ENCODE results near the gene C1orf198. TPM values are rescaled to one million over a fixed set of nuclear protein-coding genes. Genes with fewer than 3 reads are reported as not detected.

The C1orf198 gene
- 55.7 TPM for total RNA-seq

- DNase-seq: peak; percentile 19
These were observed at the start of gene C1orf198 for GRCh38 chr1:230867903-230868735. TSS of gene C1orf198 (minus strand) at chr1:230868521. CDS start at chr1:230868512, 9 bp downstream.

- peak; percentile 62 for DNase-seq
These were observed 49.2 kb upstream of the C1orf198 start for GRCh38 chr1:230917284-230918135.

- no peak for DNase-seq
These were observed 48.4 kb upstream of the C1orf198 start for GRCh38 chr1:230916587-230917283.

GRCh38 chr1:230915078-230915477 is 46.8 kb upstream of the C1orf198 start:
- DNase-seq: no peak

GRCh38 chr1:230913496-230913895 is 45.2 kb upstream of the C1orf198 start:
- no peak for DNase-seq

GRCh38 chr1:230910755-230911117 is 42.4 kb upstream of the C1orf198 start:
- DNase-seq: no peak

GRCh38 chr1:230909974-230910754 is 41.8 kb upstream of the C1orf198 start:
- no peak for DNase-seq

GRCh38 chr1:230907472-230908205 is 39.3 kb upstream of the C1orf198 start:
- DNase-seq: no peak

GRCh38 chr1:230906226-230906625 is 37.9 kb upstream of the C1orf198 start:
- no peak for DNase-seq

- DNase-seq: no peak
These were observed 37.4 kb upstream of the C1orf198 start for GRCh38 chr1:230905733-230906132.

- no peak for DNase-seq
These were observed 34.1 kb upstream of the C1orf198 start for GRCh38 chr1:230902349-230902923.

GRCh38 chr1:230901671-230902070 is 33.4 kb upstream of the C1orf198 start:
- no peak for DNase-seq

- no peak for DNase-seq
These were observed 32.7 kb upstream of the C1orf198 start for GRCh38 chr1:230900984-230901383.

GRCh38 chr1:230899841-230900251 is 31.5 kb upstream of the C1orf198 start:
- DNase-seq: no peak

GRCh38 chr1:230898748-230899147 is 30.4 kb upstream of the C1orf198 start:
- DNase-seq: no peak

GRCh38 chr1:230898144-230898543 is 29.8 kb upstream of the C1orf198 start:
- DNase-seq: no peak

GRCh38 chr1:230896779-230897178 is 28.5 kb upstream of the C1orf198 start:
- DNase-seq: peak; percentile 20

- DNase-seq: no peak
These were observed 27.1 kb upstream of the C1orf198 start for GRCh38 chr1:230895452-230895851.

- DNase-seq: no peak
These were observed 26.3 kb upstream of the C1orf198 start for GRCh38 chr1:230894664-230895063.

GRCh38 chr1:230894032-230894431 is 25.7 kb upstream of the C1orf198 start:
- DNase-seq: no peak

- peak; percentile 72 for DNase-seq
These were observed 23.7 kb upstream of the C1orf198 start for GRCh38 chr1:230892018-230892491.

All from skin of body (tissue), 2 donors.